Endothelial cell of umbilical vein (primary cell): ENCODE measurements around the gene HIP1R. TPM values are rescaled to one million over a fixed set of nuclear protein-coding genes. Genes with fewer than 3 reads are reported as not detected.

Experiments used
- BruUV-seq: library from RNA; stranded (reverse); fragments of 400-500 nt; replicated peaks from 2 replicates; lab custom pipeline; 2021; lab: Mats Ljungman, UMichigan
- CTCF ChIA-PET: fragments of 300-600, 350-600 bp; sonication (Branson Sonifier 250); formaldehyde crosslinking; loops from one replicate; lab custom pipeline; 2021; ENCODE audit warnings: antibody characterized with exemption, inconsistent platforms; lab: Charles Lee
- POLR2A ChIA-PET: fragments of 300-600, 350-600 bp; sonication (Branson Sonifier 250); formaldehyde crosslinking; loops from one replicate; lab custom pipeline; 2021; ENCODE audit warnings: antibody characterized with exemption, inconsistent platforms; lab: Charles Lee
- DNase-seq: peaks from one replicate; pipeline ENCODE4 v3.0.0-alpha.2; 2011; ENCODE audit warnings: low read depth, low spot score
- FAIRE-seq: peaks from 2 replicates; lab custom pipeline; 2011; peaks lifted over from hg19 to GRCh38; lab: Jason Lieb, UNC
- H2AFZ ChIP-seq: 2 replicates; pipeline ENCODE4 v1.6.0; 2012; ENCODE audit warnings: low read depth, low read length, control low read depth, inconsistent platforms
- H3K27ac ChIP-seq: 2 replicates; pipeline ENCODE4 v1.5.1; 2011; ENCODE audit warnings: low read depth, mild to moderate bottlenecking, control low read depth, low read length, moderate library complexity; ENCODE audit not compliant: insufficient read depth
- H3K27me3 ChIP-seq, 2 experiments: 2 replicates each; pipeline versions ENCODE4 v1.6.0 to v1.6.1; 2011; ENCODE audit warnings: low read length in 2 of 2, mixed read lengths in 1 of 2; ENCODE audit not compliant: control insufficient read depth in 2 of 2, insufficient read depth in 2 of 2
- H3K36me3 ChIP-seq, 2 experiments: 2 replicates in 1 of 2; 3 replicates in 1 of 2; pipeline ENCODE4 v1.5.1; 2011; ENCODE audit warnings: low read length in 2 of 2, mild to moderate bottlenecking in 1 of 2, moderate library complexity in 1 of 2; ENCODE audit not compliant: control insufficient read depth in 2 of 2, insufficient read depth in 2 of 2; ENCODE audit errors: extremely low read depth in 1 of 2
- H3K4me1 ChIP-seq: 3 replicates; pipeline ENCODE4 v1.5.1; 2011; ENCODE audit warnings: mild to moderate bottlenecking, low read length; ENCODE audit not compliant: control insufficient read depth, insufficient read depth; ENCODE audit errors: extremely low read depth
- H3K4me2 ChIP-seq: 2 replicates; pipeline ENCODE4 v1.6.1; 2011; ENCODE audit warnings: low read length, control low read depth, mixed read lengths; ENCODE audit not compliant: insufficient read depth
- H3K4me3 ChIP-seq, 3 experiments: fragments of 200-600 bp in 1 of 3; sonication (generic), shearing (Covaris generic) in 1 of 3; replicated peaks in 1 of 3; 2 replicates each; pipeline ENCODE4 v1.5.1; 2011 to 2016; ENCODE audit warnings: control low read depth in 3 of 3, low read length in 3 of 3, mild to moderate bottlenecking in 2 of 3, inconsistent platforms in 1 of 3, low read depth in 1 of 3, moderate library complexity in 1 of 3; ENCODE audit not compliant: insufficient read depth in 1 of 3
- H3K79me2 ChIP-seq: 2 replicates; pipeline ENCODE4 v1.6.0; 2012; ENCODE audit warnings: low read length, inconsistent platforms; ENCODE audit not compliant: control insufficient read depth, insufficient read depth
- H3K9ac ChIP-seq: replicated peaks from 2 replicates; pipeline ENCODE3; 2011; ENCODE audit warnings: low read length, control low read depth; ENCODE audit not compliant: insufficient read depth; ENCODE audit errors: extremely low read depth
- H3K9me1 ChIP-seq: replicated peaks from 3 replicates; pipeline ENCODE4 v1.6.0; 2011; ENCODE audit warnings: mild to moderate bottlenecking, low read length; ENCODE audit not compliant: control insufficient read depth, insufficient read depth; ENCODE audit errors: extremely low read depth
- H3K9me3 ChIP-seq: replicated peaks from 2 replicates; pipeline ENCODE4 v1.5.1; 2012; ENCODE audit warnings: low read length, inconsistent platforms; ENCODE audit not compliant: control insufficient read depth, insufficient read depth
- H4K20me1 ChIP-seq: replicated peaks from 2 replicates; pipeline ENCODE3; 2011; ENCODE audit warnings: mild to moderate bottlenecking, low read length; ENCODE audit not compliant: control insufficient read depth, insufficient read depth; ENCODE audit errors: extremely low read depth
- EZH2 ChIP-seq: IDR thresholded peaks from 2 replicates; pipeline ENCODE4 v1.6.1; 2012; ENCODE audit warnings: borderline replicate concordance, low read depth, mild to moderate bottlenecking, moderate library complexity, low read length, inconsistent platforms; ENCODE audit not compliant: severe bottlenecking
- FOS ChIP-seq: IDR thresholded peaks from 2 replicates; pipeline ENCODE4 v1.6.1; 2011; ENCODE audit warnings: mild to moderate bottlenecking, low read length, moderate library complexity, borderline replicate concordance; ENCODE audit not compliant: insufficient read depth
- GATA2 ChIP-seq: IDR thresholded peaks from 2 replicates; pipeline ENCODE4 v1.7.0; 2011; ENCODE audit warnings: low read depth, mild to moderate bottlenecking, moderate library complexity, mixed read lengths, low read length; ENCODE audit not compliant: insufficient read length, insufficient read depth
- JUN ChIP-seq: IDR thresholded peaks from 2 replicates; pipeline ENCODE4 v1.6.1; 2011; ENCODE audit warnings: borderline replicate concordance, low read depth; ENCODE audit not compliant: insufficient read length, insufficient read depth
- MAX ChIP-seq: IDR thresholded peaks from 2 replicates; pipeline ENCODE4 v1.6.1; 2011; ENCODE audit not compliant: insufficient read depth, insufficient read length
- MYC ChIP-seq: IDR thresholded peaks from one replicate; pipeline ENCODE4 v1.6.1; 2011; ENCODE audit warnings: mild to moderate bottlenecking, low read depth, low read length
- POLR2A ChIP-seq: IDR thresholded peaks from 2 replicates; pipeline ENCODE4 v1.6.1; 2012; ENCODE audit warnings: low read depth, mild to moderate bottlenecking, control low read depth, low read length
- POLR2AphosphoS5 ChIP-seq: IDR thresholded peaks from 2 replicates; pipeline ENCODE4 v1.6.1; 2012; ENCODE audit warnings: low read depth, mild to moderate bottlenecking, control low read depth, low read length, moderate library complexity; ENCODE audit not compliant: insufficient read depth
- dilution Hi-C: fragments of 300-500 bp; cut with MboI; formaldehyde crosslinking; loops from one replicate; pipeline ENCODE4 v1.15.0; 2019; ENCODE audit warnings: low sequenced_read_pairs; ENCODE audit not compliant: extremely low pct_ligation_motif_present
- intact Hi-C: fragments of 100-400 bp; cut with micrococcal nuclease; formaldehyde crosslinking; loops from one replicate; pipeline ENCODE4 v1.10.0; 2022
- polyA plus RNA-seq, 4 experiments: library from polyadenylated mRNA; depleted of rRNA in 3 of 4; stranded (reverse) in 3 of 4; unstranded in 1 of 4; fragments of >200 nt; gene quantifications; 2 replicates each; pipeline versions ENCODE4 v1.2.1 to v1.2.3, GENCODE V29; 2011 to 2012; ENCODE audit warnings: missing spikeins in 1 of 4
- total RNA-seq: library from RNA; stranded (reverse); gene quantifications from 2 replicates; pipeline ENCODE4 v1.2.3, GENCODE V29; 2021
- TF ChIP-seq, protein P1 (sequence below), 2 donors: IDR thresholded peaks; 1 replicate in 1 of 2; 2 replicates in 1 of 2; pipeline ENCODE4 v1.5.1; 2011; ENCODE audit warnings: low read length in 2 of 2, mild to moderate bottlenecking in 2 of 2, moderate library complexity in 2 of 2, control low read depth in 1 of 2, inconsistent platforms in 1 of 2, low read depth in 1 of 2; ENCODE audit not compliant: insufficient read depth in 1 of 2; ENCODE audit errors: extremely low read depth in 1 of 2

HIP1R gene
- total and polyA plus RNA-seq, 2 donors (not counting 3 experiments of a cell fraction or from before 2014, with no cell fraction given): 111 to 122 TPM

- intact Hi-C loops (loop anchor here (5.0 kb wide), 1 partner anchor 369 kb away; no protein-coding TSS in a partner anchor), dilution Hi-C loops (no loop called here)
- TF ChIP-seq, protein P1, sequence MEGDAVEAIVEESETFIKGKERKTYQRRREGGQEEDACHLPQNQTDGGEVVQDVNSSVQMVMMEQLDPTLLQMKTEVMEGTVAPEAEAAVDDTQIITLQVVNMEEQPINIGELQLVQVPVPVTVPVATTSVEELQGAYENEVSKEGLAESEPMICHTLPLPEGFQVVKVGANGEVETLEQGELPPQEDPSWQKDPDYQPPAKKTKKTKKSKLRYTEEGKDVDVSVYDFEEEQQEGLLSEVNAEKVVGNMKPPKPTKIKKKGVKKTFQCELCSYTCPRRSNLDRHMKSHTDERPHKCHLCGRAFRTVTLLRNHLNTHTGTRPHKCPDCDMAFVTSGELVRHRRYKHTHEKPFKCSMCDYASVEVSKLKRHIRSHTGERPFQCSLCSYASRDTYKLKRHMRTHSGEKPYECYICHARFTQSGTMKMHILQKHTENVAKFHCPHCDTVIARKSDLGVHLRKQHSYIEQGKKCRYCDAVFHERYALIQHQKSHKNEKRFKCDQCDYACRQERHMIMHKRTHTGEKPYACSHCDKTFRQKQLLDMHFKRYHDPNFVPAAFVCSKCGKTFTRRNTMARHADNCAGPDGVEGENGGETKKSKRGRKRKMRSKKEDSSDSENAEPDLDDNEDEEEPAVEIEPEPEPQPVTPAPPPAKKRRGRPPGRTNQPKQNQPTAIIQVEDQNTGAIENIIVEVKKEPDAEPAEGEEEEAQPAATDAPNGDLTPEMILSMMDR (IDR thresholded peaks at IDR 0.05; ENCODE audit: extremely low read depth in 1 of 2, insufficient read depth in 1 of 2, low read depth in 1 of 2, low read length in 2 of 2): peak in 1 of 2 donors; percentile 35
- TF ChIP-seq EZH2 (no peak), MYC (no peak), POLR2AphosphoS5 (peak; percentile 42), POLR2A (no peak), JUN (no peak), GATA2 (no peak), MAX (no peak), FOS (no peak)
- Histone ChIP-seq H3K4me1 (peaks cover 28% of the 10 kb centered on the region), H3K4me2 (no peak overlapping the region), H3K27me3 (no peaks in the 10 kb centered on the region), H3K9me1 (no peaks in the 10 kb centered on the region), H3K27ac (no peak overlapping the region), H4K20me1 (no peaks in the 10 kb centered on the region), H3K79me2 (peaks cover 29% of the 10 kb centered on the region), H3K9ac (no peak overlapping the region), H3K9me3 (no peaks in the 10 kb centered on the region), H3K4me3 (no peak overlapping the region), H3K36me3 (peaks cover 20 to 22% of the 10 kb centered on the region in 2 experiments), H2AFZ (no peak overlapping the region)
- peak; percentile 30 for DNase-seq
- POLR2A ChIA-PET: no interaction called here
- FAIRE-seq: peak; percentile 87
- CTCF ChIA-PET: interaction anchor here (1.0 to 2.3 kb wide), 10 partner anchors 9 to 370 kb away, joined by 3 to 16 read pairs (median 4); partner anchors contain the start of gene MPHOSPH9
- no TSS peak for BruUV-seq
These were observed 32.6 kb downstream of the HIP1R start for GRCh38 chr12:122867691-122868461.
